Measurements from ENCODE around the gene WDR46. TPM values are rescaled to one million over a fixed set of nuclear protein-coding genes. Genes with fewer than 3 reads are reported as not detected.

WDR46 gene
- polyA plus RNA-seq, 3 donors: 33.3 to 41.0 (median 37.3) TPM

GRCh38 chr6:33272275-33273128 is 16.5 kb downstream of the WDR46 start:
- Mint-ChIP-seq H3K4me1 (peaks cover 57% of the 10 kb centered on the region), H3K4me3 (peak overlapping the region; percentile 96 to 100), H3K27me3 (ENCODE audit: low read depth in 3 of 3) (no peaks in the 10 kb centered on the region), H3K9me3 (no peaks in the 10 kb centered on the region), H3K27ac (peak overlapping the region; percentile 98 to 100 (median 100)), H3K36me3 (peaks cover 49 to 57% of the 10 kb centered on the region in 2 donors)
- H4K20me1 ChIP-seq (ENCODE audit: insufficient read depth, low read length): peaks cover 34% of the 10 kb centered on the region
- 0% methylated on average over 7 of the region's 22 CpGs for WGBS (ENCODE audit: insufficient coverage)
- peak overlapping the region; percentile 83 to 95 (median 91) for H3K4me3 ChIP-seq (replicated peaks in 1 of 3; ENCODE audit: low read depth in 2 of 3, low read length in 3 of 3)
- H3K36me3 ChIP-seq (replicated peaks in 1 of 2; ENCODE audit: control insufficient read depth in 1 of 2, insufficient read depth in 2 of 2, low read length in 2 of 2): peaks cover 45 to 65% of the 10 kb centered on the region in 2 donors
- no peak for DNase-seq
- TF ChIP-seq CTCF (IDR thresholded peaks at IDR 0.05): no peak
- no peaks in the 10 kb centered on the region for H3K27me3 ChIP-seq (ENCODE audit: control insufficient read depth in 2 of 2, insufficient read depth in 2 of 2, low read length in 2 of 2)
- H2AFZ ChIP-seq (ENCODE audit: insufficient read depth, low read depth, low read length, poor library complexity, severe bottlenecking): peak overlapping the region; percentile 90
- H3K9me3 ChIP-seq (replicated peaks in 1 of 2; ENCODE audit: control insufficient read depth in 1 of 2, insufficient read depth in 1 of 2, low read length in 2 of 2): no peaks in the 10 kb centered on the region
- peaks cover 71% of the 10 kb centered on the region for H3K79me2 ChIP-seq (ENCODE audit: insufficient read depth, low read length)
- intact Hi-C loops (cut with micrococcal nuclease): loop anchor here in 1 of 2 donors (2.0 kb wide), 1 partner anchor 16 kb away; the partner anchor contains the start of genes PFDN6 and WDR46
- H3K4me1 ChIP-seq (ENCODE audit: control insufficient read depth in 1 of 2, insufficient read depth in 2 of 2, low read length in 2 of 2): peaks cover 52 to 65% of the 10 kb centered on the region in 2 donors
- H3K27ac ChIP-seq (ENCODE audit: low read depth in 1 of 2, low read length in 2 of 2): peak overlapping the region; percentile 93 to 99
- peak overlapping the region; percentile 79 for H3K4me2 ChIP-seq (replicated peaks; ENCODE audit: extremely low read depth, low read length, poor library complexity, severe bottlenecking)
- H3K9ac ChIP-seq (ENCODE audit: insufficient read depth, low read length, poor library complexity, severe bottlenecking): peak overlapping the region; percentile 89

GRCh38 chr6:33271468-33272274 is 17.4 kb downstream of the WDR46 start, which contains the start of the genes RPS18 and VPS52:
Gene RPS18, plus strand, starts transcription at chr6:33272075. Its CDS starts 45 bp downstream, at chr6:33272120.
Gene VPS52, minus strand, starts transcription at chr6:33271876. Its CDS starts 201 bp downstream, at chr6:33271675.
- Histone ChIP-seq H3K4me1 (ENCODE audit: control insufficient read depth in 1 of 2, insufficient read depth in 2 of 2, low read length in 2 of 2) (peaks cover 53 to 60% of the 10 kb centered on the region in 2 donors), H2AFZ (ENCODE audit: insufficient read depth, low read depth, low read length, poor library complexity, severe bottlenecking) (peak within 1 kb of the TSS; percentile 90), H3K27me3 (ENCODE audit: control insufficient read depth in 2 of 2, insufficient read depth in 2 of 2, low read length in 2 of 2) (no peaks in the 10 kb centered on the region), H3K27ac (ENCODE audit: low read depth in 1 of 2, low read length in 2 of 2) (peak within 1 kb of the TSS; percentile 93 to 99), H4K20me1 (ENCODE audit: insufficient read depth, low read length) (peaks cover 34% of the 10 kb centered on the region), H3K9ac (ENCODE audit: insufficient read depth, low read length, poor library complexity, severe bottlenecking) (peak within 1 kb of the TSS; percentile 89), H3K9me3 (replicated peaks in 1 of 2; ENCODE audit: control insufficient read depth in 1 of 2, insufficient read depth in 1 of 2, low read length in 2 of 2) (no peaks in the 10 kb centered on the region), H3K79me2 (ENCODE audit: insufficient read depth, low read length) (peaks cover 63% of the 10 kb centered on the region), H3K4me2 (replicated peaks; ENCODE audit: extremely low read depth, low read length, poor library complexity, severe bottlenecking) (peak within 1 kb of the TSS; percentile 79), H3K36me3 (replicated peaks in 1 of 2; ENCODE audit: control insufficient read depth in 1 of 2, insufficient read depth in 2 of 2, low read length in 2 of 2) (peaks cover 54 to 73% of the 10 kb centered on the region in 2 donors), H3K4me3 (replicated peaks in 1 of 3; ENCODE audit: low read depth in 2 of 3, low read length in 3 of 3) (peak within 1 kb of the TSS; percentile 83 to 95 (median 91))
- Mint-ChIP-seq H3K27me3 (ENCODE audit: low read depth in 3 of 3) (no peaks in the 10 kb centered on the region), H3K9me3 (no peaks in the 10 kb centered on the region), H3K36me3 (peaks cover 58 to 66% of the 10 kb centered on the region in 2 donors), H3K4me3 (peak within 1 kb of the TSS; percentile 96 to 100), H3K27ac (peak within 1 kb of the TSS; percentile 98 to 100 (median 100)), H3K4me1 (peaks cover 58% of the 10 kb centered on the region)
- WGBS (ENCODE audit: insufficient coverage): under 1% methylated on average over 42 of the region's 48 CpGs
- intact Hi-C loops (cut with micrococcal nuclease): loop anchor here in 1 of 2 donors (2.0 kb wide), 1 partner anchor 17 kb away; the partner anchor contains the start of genes PFDN6 and WDR46
- peak; percentile 98 to 100 (median 99) for DNase-seq
- TF ChIP-seq CTCF (IDR thresholded peaks at IDR 0.05): no peak
